HL-60 (cell line): ENCODE data around the gene PHF5A.

Experiments
- CTCF ChIP-seq: IDR thresholded peaks from one replicate; pipeline ENCODE4 v1.5.1; 2011; ENCODE audit warnings: low read length, control low read depth, inconsistent platforms; ENCODE audit not compliant: insufficient read depth
- GABPA ChIP-seq: IDR thresholded peaks from 2 replicates; pipeline ENCODE4 v1.6.1; 2012; ENCODE audit warnings: low read depth
- POLR2AphosphoS5 ChIP-seq: IDR thresholded peaks from 2 replicates; pipeline ENCODE4 v1.6.1; 2012; ENCODE audit warnings: low read depth
- SPI1 ChIP-seq: IDR thresholded peaks from 2 replicates; pipeline ENCODE4 v1.6.1; 2012; ENCODE audit warnings: low read depth, mild to moderate bottlenecking, borderline replicate concordance

GRCh38 chr22:41447435-41448188 is 20.9 kb downstream of the PHF5A start:
- TF ChIP-seq CTCF (no peak), POLR2AphosphoS5 (no peak), SPI1 (no peak), GABPA (no peak)
